ENCODE measurements around the gene MKKS.
A peak's percentile ranks its signal among the peaks of the same experiment; 100 is the strongest.

MKKS gene

GRCh38 chr20:10447028-10447427 lies 13.0 kb upstream of the MKKS start:
- in situ Hi-C loops (cut with MboI; ENCODE audit: low sequenced_read_pairs, unreplicated experiment): loop anchor here (25.0 kb wide), 1 partner anchor 835 kb away; no protein-coding TSS in a partner anchor
- peak; percentile 78 for DNase-seq (ENCODE audit: low spot score)
- no peak for TF ChIP-seq CTCF (IDR thresholded peaks at IDR 0.05; ENCODE audit: borderline replicate concordance, control extremely low read depth, extremely low read depth, insufficient read depth, missing control alignments)

GRCh38 chr20:10445758-10446157 lies 11.7 kb upstream of the MKKS start:
- DNase-seq (ENCODE audit: low spot score): no peak
- no peak for TF ChIP-seq CTCF (IDR thresholded peaks at IDR 0.05; ENCODE audit: borderline replicate concordance, control extremely low read depth, extremely low read depth, insufficient read depth, missing control alignments)
- in situ Hi-C loops (cut with MboI; ENCODE audit: low sequenced_read_pairs, unreplicated experiment): loop anchor here (25.0 kb wide), 1 partner anchor 833 kb away; no protein-coding TSS in a partner anchor

GRCh38 chr20:10443936-10444335 lies 9.9 kb upstream of the MKKS start:
- no peak for TF ChIP-seq CTCF (IDR thresholded peaks at IDR 0.05; ENCODE audit: borderline replicate concordance, control extremely low read depth, extremely low read depth, insufficient read depth, missing control alignments)
- DNase-seq (ENCODE audit: low spot score): no peak
- in situ Hi-C loops (cut with MboI; ENCODE audit: low sequenced_read_pairs, unreplicated experiment): loop anchor here (25.0 kb wide), 1 partner anchor 832 kb away; no protein-coding TSS in a partner anchor

- no peak for TF ChIP-seq CTCF (IDR thresholded peaks at IDR 0.05; ENCODE audit: borderline replicate concordance, control extremely low read depth, extremely low read depth, insufficient read depth, missing control alignments)
- no peak for DNase-seq (ENCODE audit: low spot score)
- in situ Hi-C loops (cut with MboI; ENCODE audit: low sequenced_read_pairs, unreplicated experiment): loop anchor here (25.0 kb wide), 1 partner anchor 826 kb away; no protein-coding TSS in a partner anchor
Observed at GRCh38 chr20:10438217-10438616, 4.2 kb upstream of the MKKS start.

GRCh38 chr20:10436053-10436699 lies 2.2 kb upstream of the MKKS start:
- in situ Hi-C loops (cut with MboI; ENCODE audit: low sequenced_read_pairs, unreplicated experiment): loop anchor here (25.0 kb wide), 1 partner anchor 824 kb away; no protein-coding TSS in a partner anchor
- no peak for DNase-seq (ENCODE audit: low spot score)
- TF ChIP-seq CTCF (IDR thresholded peaks at IDR 0.05; ENCODE audit: borderline replicate concordance, control extremely low read depth, extremely low read depth, insufficient read depth, missing control alignments): no peak

- peak; percentile 83 for DNase-seq (ENCODE audit: low spot score)
- in situ Hi-C loops (cut with MboI; ENCODE audit: low sequenced_read_pairs, unreplicated experiment): loop anchor here (25.0 kb wide), 1 partner anchor 823 kb away; no protein-coding TSS in a partner anchor
- no peak for TF ChIP-seq CTCF (IDR thresholded peaks at IDR 0.05; ENCODE audit: borderline replicate concordance, control extremely low read depth, extremely low read depth, insufficient read depth, missing control alignments)
Observed at GRCh38 chr20:10434832-10435812, 1.1 kb upstream of the MKKS start, which contains the start of gene SLX4IP. SLX4IP (plus strand) TSS chr20:10435305; CDS start chr20:10458205, 22,900 bp downstream.

All from GM13976 (cell line).